Jurkat, Clone E6-1 (cell line): Measurements from ENCODE around the gene ELOVL5. TPM values are rescaled to one million over a fixed set of nuclear protein-coding genes. Genes with fewer than 3 reads are reported as not detected.
"Not testable (repeated sequence)": the region's sequence is repeated elsewhere in the genome, so short reads cannot be mapped to it uniquely, and the experiment has no call there.

Experiments used
- DNase-seq: peaks from one replicate; pipeline ENCODE4 v3.0.0-alpha.2; 2011; ENCODE audit warnings: low read depth, low spot score
- H3K4me3 ChIP-seq: 2 replicates; pipeline ENCODE4 v1.5.1; 2011; ENCODE audit warnings: mild to moderate bottlenecking, low read length, control low read depth, moderate library complexity
- polyA plus RNA-seq: library from polyadenylated mRNA; unstranded; fragments of >200 nt; gene quantifications from one replicate; pipeline ENCODE4 v1.2.1, GENCODE V29; 2012; ENCODE audit warnings: missing spikeins; ENCODE audit not compliant: insufficient read length, insufficient read depth

The ELOVL5 gene, protein sequence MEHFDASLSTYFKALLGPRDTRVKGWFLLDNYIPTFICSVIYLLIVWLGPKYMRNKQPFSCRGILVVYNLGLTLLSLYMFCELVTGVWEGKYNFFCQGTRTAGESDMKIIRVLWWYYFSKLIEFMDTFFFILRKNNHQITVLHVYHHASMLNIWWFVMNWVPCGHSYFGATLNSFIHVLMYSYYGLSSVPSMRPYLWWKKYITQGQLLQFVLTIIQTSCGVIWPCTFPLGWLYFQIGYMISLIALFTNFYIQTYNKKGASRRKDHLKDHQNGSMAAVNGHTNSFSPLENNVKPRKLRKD
- 363 TPM for polyA plus RNA-seq

- peak; percentile 95 for DNase-seq
- peak within 1 kb of the TSS; percentile 90 for H3K4me3 ChIP-seq
These were observed at the start of gene ELOVL5 for GRCh38 chr6:53348371-53349208. Gene ELOVL5, minus strand, starts transcription at chr6:53348950. Its CDS starts 53,251 bp downstream, at chr6:53295699.

GRCh38 chr6:53397283-53397682 is 48.5 kb upstream of the ELOVL5 start:
- H3K4me3 ChIP-seq, result no peak overlapping the region
- no peak for DNase-seq

DNA sequence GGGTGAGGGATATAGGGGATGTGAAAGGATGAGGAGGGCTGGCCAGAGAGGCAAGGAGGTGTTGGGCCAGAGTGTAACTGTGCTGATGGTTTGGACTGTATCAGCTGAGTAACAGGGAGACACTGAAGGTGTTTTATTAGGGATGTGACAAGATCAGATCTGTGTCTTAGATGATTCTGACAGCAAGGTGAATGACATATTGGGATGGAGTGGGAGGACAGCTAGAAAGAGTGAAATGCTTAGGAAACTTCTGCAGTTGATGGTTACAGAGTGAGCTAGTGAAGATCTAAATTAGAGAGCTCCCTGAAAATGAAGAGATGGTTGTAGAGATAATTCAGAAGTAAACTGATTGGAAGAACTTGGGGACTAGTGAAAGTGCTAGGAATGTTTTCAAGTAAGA is 47.2 kb upstream of the ELOVL5 start:
- no peak overlapping the region for H3K4me3 ChIP-seq
- DNase-seq, result no peak

DNA sequence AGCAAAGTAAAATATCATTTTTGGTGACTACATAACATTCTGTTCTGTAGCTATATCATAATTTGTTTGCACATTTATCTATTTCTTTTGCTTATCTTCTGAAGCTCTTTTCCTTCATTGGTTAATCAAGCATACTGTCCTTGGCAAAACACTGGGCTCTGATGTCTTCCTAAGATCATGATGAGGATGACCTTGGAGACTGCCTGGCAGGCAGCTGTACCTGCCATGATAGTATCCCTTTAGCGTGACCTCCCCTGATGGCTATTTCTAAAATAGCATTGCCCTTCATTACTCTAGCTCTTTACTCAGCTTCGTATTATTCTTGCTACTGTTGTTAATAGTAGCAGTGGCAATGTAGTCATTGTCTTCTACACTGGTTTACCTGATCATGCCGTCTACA is 46.0 kb upstream of the ELOVL5 start:
- no peak for DNase-seq

DNA sequence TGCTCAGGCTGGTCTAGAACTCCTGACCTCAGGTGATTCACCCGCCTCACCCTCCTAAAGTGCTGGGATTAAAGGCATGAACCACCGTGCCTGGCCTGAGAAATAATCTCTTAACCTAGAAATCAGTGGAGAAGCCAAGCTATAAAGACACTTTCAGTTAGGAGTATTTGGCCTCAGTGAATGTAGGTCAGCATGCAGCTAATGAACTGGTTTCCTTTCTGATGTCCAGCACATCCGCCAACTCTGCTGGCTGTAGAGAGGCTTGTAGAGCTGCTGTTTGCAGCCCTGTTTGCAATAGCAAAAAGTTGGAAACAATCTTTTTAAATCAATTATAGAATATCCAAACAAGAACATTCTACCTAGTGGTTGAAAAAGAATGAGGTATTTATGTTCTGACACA is 42.4 kb upstream of the ELOVL5 start:
- H3K4me3 ChIP-seq, result no peak overlapping the region
- no peak for DNase-seq

More for the DNA sequence above, 46.0 kb upstream of the ELOVL5 start:
- H3K4me3 ChIP-seq, result no peak overlapping the region

DNA sequence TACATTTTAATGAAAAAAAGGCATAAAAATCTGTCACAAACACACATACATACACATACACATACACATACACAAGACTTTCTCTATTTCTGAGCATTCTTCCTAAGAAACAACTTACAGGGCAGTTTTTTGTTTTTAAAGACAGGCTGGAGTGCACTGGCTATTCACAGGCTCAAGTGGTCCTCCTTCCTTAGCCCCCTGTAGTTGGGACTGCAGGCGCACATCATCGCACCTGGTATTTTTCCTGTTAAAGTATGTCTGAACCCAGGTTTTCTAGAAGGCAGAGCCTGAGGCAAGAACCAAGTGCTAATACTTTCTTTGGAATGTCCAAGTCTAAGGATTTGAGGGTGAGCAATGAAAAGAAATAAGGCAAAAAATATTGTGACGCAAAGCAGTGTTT is 41.3 kb upstream of the ELOVL5 start:
- H3K4me3 ChIP-seq, result no peak overlapping the region
- DNase-seq, result no peak

- not testable (repeated sequence) for DNase-seq, H3K4me3 ChIP-seq
These were observed 39.9 kb upstream of the ELOVL5 start for GRCh38 chr6:53388615-53389014.

- H3K4me3 ChIP-seq, result no peak overlapping the region
- no peak for DNase-seq
These were observed 33.7 kb upstream of the ELOVL5 start for GRCh38 chr6:53382421-53382820.

DNA sequence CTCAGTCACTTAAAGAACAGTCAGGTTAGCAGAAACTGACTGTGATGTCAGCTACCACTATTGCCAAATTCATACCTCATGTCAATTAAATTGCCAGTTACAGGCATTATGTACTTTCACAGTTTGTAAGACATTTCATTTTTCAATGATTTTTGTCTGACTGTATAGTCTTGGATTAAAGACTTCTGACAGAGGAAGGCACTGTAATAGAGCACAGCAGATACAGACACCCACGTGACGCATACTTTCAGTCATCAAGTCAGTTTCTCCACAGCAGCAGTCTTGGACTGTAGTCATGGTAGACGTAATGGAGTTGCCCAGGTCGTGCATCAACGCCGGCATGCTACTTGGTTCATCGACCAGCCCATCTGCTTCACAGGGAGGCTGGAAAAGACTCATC is 29.5 kb upstream of the ELOVL5 start:
- DNase-seq, result no peak
- H3K4me3 ChIP-seq, result no peak overlapping the region

GRCh38 chr6:53377793-53378192 is 29.0 kb upstream of the ELOVL5 start:
- no peak for DNase-seq
- no peak overlapping the region for H3K4me3 ChIP-seq

GRCh38 chr6:53377289-53377688 is 28.5 kb upstream of the ELOVL5 start:
- no peak for DNase-seq

GRCh38 chr6:53376661-53377226 is 28.0 kb upstream of the ELOVL5 start:
- DNase-seq, result no peak
- H3K4me3 ChIP-seq, result no peak overlapping the region

More at GRCh38 chr6:53377289-53377688, 28.5 kb upstream of the ELOVL5 start:
- no peak overlapping the region for H3K4me3 ChIP-seq

DNA sequence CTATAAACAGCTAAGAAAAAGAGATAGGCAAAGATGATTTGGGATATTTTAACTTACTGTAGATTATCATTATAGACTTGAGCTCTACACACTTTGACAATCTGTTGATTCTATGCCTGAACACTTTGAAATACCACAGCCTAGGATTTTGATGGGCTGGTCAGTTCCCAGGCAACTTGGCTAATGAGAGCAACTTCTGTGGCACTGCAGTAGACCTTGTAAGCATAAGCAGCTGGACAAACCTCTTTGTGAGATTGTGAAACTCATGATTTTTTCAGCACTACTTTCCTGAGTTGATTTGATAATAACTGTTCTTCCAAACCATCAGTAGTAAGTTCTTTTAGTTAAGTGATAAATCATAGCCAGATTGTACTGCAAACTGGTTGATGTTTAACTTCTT is 27.1 kb upstream of the ELOVL5 start:
- no peak for DNase-seq
- H3K4me3 ChIP-seq, result no peak overlapping the region

DNA sequence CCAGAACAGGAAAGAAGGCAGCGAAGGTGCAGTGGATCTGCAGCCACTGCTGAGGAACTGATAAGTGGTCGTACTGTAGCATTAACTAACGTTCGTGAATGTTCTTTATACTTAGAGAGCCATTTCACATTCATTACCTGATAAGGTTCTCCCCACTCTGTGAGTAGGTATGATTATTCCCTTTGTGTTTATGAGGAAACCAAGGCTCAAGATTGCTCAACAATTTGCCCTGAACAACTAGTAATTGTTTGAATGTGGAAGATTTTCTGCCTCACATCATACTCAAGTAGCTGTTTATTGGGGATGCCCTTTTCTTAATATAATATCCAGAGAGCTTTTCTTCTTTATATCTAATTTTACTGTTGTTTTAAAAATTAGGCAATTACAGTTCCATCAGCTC is 24.9 kb upstream of the ELOVL5 start:
- H3K4me3 ChIP-seq, result no peak overlapping the region
- no peak for DNase-seq

- H3K4me3 ChIP-seq, result no peak overlapping the region
- DNase-seq, result no peak
These were observed 21.2 kb upstream of the ELOVL5 start for GRCh38 chr6:53369876-53370515.

GRCh38 chr6:53369051-53369450 is 20.3 kb upstream of the ELOVL5 start:
- no peak for DNase-seq
- H3K4me3 ChIP-seq, result no peak overlapping the region

DNA sequence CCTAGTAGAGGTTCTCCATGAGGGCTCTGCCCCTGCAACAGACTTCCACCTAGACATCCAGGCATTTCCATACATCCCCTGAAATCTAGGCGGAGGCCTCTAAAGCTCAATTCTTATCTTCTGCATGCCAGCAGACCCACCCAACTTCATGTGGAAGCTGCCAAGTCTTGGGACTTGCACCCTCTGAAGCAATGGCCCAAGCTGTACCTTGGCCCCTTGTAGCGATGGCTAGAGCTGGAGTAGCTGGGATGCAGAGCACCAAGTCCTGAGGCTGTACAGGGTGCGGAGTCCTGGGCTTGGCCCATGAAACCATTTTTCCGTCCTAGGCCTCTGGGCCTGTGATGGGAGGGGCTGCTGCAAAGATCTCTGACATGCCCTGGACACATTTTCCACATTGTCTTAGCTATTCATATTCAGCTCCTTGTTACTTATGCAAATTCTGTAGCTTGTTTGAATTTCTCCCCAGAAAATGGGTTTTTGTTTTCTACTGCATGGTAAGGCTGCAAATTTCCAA is 17.4 kb upstream of the ELOVL5 start:
- no peak overlapping the region for H3K4me3 ChIP-seq
- DNase-seq, result no peak

GRCh38 chr6:53363341-53364079 is 14.8 kb upstream of the ELOVL5 start:
- DNase-seq, result no peak
- H3K4me3 ChIP-seq, result no peak overlapping the region

DNA sequence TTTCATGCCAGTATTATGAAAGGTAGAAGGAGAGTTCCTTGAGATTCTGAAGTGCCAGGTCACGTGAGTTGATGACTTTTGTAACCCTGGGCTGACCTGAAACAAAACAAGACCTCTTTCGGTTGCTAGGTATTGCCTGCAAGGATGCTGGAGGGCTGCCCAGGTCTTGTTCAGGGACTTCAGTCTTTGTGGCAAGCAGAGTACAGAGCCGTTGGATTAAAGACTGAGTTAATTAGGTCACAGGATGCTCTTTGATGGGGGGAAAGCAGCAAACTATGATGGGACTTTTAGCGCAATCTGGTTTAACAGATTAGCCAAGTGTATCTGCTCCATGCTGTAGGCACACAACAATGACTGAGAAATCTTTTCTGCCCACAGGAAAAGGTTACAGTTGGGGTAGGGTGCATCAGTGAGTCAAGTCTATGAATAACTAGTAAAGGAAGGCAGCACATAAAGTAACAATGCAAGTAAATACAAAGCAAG is 12.8 kb upstream of the ELOVL5 start:
- peak; percentile 98 for DNase-seq
- peak overlapping the region; percentile 58 for H3K4me3 ChIP-seq
